Prostate gland (tissue), 2 donors: ENCODE measurements around the gene HPS4. TPM values are rescaled to one million over a fixed set of nuclear protein-coding genes. Genes with fewer than 3 reads are reported as not detected.

Source experiments
- DNase-seq: peaks from one replicate; pipeline ENCODE4 v3.0.0-alpha.2; 2019; ENCODE audit warnings: low spot score
- H3K27ac ChIP-seq, 2 donors: fragments of 200-600 bp; sonication (generic); 2 replicates each; pipeline ENCODE4 v1.5.1; 2017 to 2019
- H3K27me3 ChIP-seq: fragments of 200-600 bp; sonication (generic); replicated peaks from 2 replicates; pipeline ENCODE4 v1.5.1; 2019; ENCODE audit not compliant: insufficient read depth
- H3K36me3 ChIP-seq, 2 donors: fragments of 200-600 bp; sonication (generic); 1 replicate in 1 of 2; 2 replicates in 1 of 2; pipeline versions ENCODE4 v1.5.1 to v1.8.1; 2017 to 2019
- H3K4me1 ChIP-seq: fragments of 200-600 bp; sonication (generic); replicated peaks from 2 replicates; pipeline ENCODE4 v1.5.1; 2019
- H3K4me3 ChIP-seq, 2 donors: fragments of 200-600 bp; sonication (generic); 2 replicates each; pipeline ENCODE4 v1.5.1; 2017 to 2019
- H3K9me3 ChIP-seq: fragments of 200-600 bp; sonication (generic); 2 replicates; pipeline ENCODE4 v1.5.1; 2017
- POLR2A ChIP-seq: fragments of 450-650 bp; IDR thresholded peaks from one replicate; pipeline ENCODE4 v1.6.1; 2016; ENCODE audit warnings: antibody characterized with exemption, mild to moderate bottlenecking
- POLR2AphosphoS5 ChIP-seq: sonication (generic); formaldehyde crosslinking; IDR thresholded peaks from one replicate; pipeline ENCODE4 v1.6.1; 2017; ENCODE audit warnings: antibody characterized with exemption
- WGBS: methylation state at CpG from one replicate; pipeline ENCODE4 v1.1.5; 2018; 5-methylcytosine and 5-hydroxymethylcytosine counted together
- intact Hi-C: fragments of 100-400 bp; cut with DNase I; formaldehyde crosslinking; loops from one replicate; pipeline ENCODE4 v1.14.2; 2022
- total RNA-seq, 2 donors: library from RNA; depleted of rRNA; stranded (reverse); fragments of >200 nt; gene quantifications; one replicate each; pipeline ENCODE4 v1.1.0, GENCODE V29; 2016
- TF ChIP-seq, protein P1 (sequence below), 4 experiments: fragments of 200-600 bp in 2 of 4; fragments of 450-650 bp in 2 of 4; sonication (generic) in 2 of 4; IDR thresholded peaks; 1 replicate in 3 of 4; 2 replicates in 1 of 4; pipeline ENCODE4 v1.5.1; 2016 to 2019; ENCODE audit warnings: antibody characterized with exemption in 4 of 4, mild to moderate bottlenecking in 2 of 4, moderate library complexity in 2 of 4

The HPS4 gene
- total RNA-seq, 2 donors from 2014 or later: 25.3 to 83.9 TPM

DNA sequence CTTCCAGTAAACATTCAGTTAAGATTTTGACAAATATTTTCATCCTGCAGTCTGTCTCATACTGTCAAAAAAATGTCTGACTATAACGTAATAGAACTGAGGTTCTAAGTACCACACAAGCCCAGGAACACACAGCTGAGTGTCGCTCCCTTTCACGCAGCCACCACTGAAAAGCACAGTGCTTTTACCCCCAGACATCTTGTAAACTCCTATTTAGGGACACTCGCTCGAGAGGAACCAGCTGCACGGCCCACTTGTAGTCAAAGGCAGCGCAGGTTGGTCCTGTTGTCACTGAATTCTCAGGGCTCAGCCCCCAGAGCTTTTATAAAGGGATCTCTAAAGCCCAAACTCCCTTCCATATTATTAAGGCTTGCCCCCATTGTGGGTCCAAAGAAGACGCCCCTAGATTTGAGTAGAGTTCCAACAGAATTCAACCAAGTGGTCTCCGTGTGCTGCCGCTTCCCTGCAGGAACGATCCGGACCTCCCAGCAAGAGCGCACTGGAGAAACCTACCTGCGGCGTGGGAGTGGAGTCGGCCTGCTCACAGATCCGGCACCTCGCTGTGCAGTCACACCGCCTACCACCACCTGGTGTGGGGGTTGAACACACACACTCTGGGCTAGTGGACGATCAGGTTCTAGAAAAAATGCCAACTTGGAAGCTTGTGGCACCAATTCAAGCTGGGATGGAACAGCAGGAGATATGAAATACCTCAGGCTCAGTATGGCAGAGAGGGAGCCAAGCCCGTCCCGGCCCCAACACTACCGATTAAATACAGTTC lies 31.2 kb downstream of the HPS4 start:
- Histone ChIP-seq H3K4me1 (no peaks in the 10 kb centered on the region), H3K27ac (no peak overlapping the region), H3K27me3 (no peaks in the 10 kb centered on the region), H3K4me3 (no peak overlapping the region), H3K36me3 (no peaks in the 10 kb centered on the region), H3K9me3 (no peaks in the 10 kb centered on the region)
- intact Hi-C loops: no loop called here
- WGBS: 91% methylated on average over 23 of the region's 23 CpGs
- no peak for DNase-seq
- no peak for TF ChIP-seq POLR2AphosphoS5
- TF ChIP-seq, protein P1, sequence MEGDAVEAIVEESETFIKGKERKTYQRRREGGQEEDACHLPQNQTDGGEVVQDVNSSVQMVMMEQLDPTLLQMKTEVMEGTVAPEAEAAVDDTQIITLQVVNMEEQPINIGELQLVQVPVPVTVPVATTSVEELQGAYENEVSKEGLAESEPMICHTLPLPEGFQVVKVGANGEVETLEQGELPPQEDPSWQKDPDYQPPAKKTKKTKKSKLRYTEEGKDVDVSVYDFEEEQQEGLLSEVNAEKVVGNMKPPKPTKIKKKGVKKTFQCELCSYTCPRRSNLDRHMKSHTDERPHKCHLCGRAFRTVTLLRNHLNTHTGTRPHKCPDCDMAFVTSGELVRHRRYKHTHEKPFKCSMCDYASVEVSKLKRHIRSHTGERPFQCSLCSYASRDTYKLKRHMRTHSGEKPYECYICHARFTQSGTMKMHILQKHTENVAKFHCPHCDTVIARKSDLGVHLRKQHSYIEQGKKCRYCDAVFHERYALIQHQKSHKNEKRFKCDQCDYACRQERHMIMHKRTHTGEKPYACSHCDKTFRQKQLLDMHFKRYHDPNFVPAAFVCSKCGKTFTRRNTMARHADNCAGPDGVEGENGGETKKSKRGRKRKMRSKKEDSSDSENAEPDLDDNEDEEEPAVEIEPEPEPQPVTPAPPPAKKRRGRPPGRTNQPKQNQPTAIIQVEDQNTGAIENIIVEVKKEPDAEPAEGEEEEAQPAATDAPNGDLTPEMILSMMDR (IDR thresholded peaks at IDR 0.05): no peak
- TF ChIP-seq POLR2A: no peak

DNA sequence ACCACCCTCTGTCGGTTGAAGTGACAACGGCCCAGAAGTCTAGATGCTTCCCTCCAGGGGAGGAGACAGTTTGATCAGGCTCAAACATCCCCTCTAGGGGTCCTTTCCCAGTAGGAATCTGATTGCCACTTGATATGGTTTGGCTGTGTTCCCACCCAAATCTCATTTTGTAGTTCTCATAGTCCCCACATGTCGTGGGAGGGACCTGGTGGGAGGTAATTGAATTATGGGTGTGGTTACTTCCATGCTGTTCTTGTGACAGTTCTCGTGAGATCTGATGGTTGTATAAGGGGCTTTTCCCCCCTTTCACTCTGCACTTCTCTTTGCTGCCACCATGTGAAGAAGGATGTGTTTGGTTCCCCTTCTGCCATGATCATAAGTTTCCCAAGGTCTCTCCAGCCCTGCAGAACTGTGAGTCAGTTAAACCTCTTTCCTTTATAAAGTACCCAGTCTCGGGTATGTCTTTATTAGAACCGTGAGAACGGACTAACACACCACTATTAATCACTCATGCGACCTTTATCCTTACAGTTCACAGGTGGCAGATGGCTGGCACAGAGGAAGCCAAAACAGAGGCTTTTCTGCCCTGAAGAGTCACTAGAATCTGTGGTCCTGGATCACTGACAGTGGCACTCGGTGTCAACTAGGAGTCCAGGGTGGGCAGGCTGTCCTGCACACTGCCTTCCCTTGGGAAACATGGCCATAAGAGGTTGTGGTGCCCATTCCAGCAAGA lies 33.0 kb downstream of the HPS4 start:
- H3K4me1 ChIP-seq: no peaks in the 10 kb centered on the region
- TF ChIP-seq, protein P1 (IDR thresholded peaks at IDR 0.05): no peak
- no peak for TF ChIP-seq POLR2A
- no peak for TF ChIP-seq POLR2AphosphoS5
- H3K4me3 ChIP-seq: no peak overlapping the region
- no peak for DNase-seq
- no peaks in the 10 kb centered on the region for H3K27me3 ChIP-seq
- no peak overlapping the region for H3K27ac ChIP-seq
- 76% methylated on average over 9 of the region's 9 CpGs for WGBS
- H3K9me3 ChIP-seq: no peaks in the 10 kb centered on the region
- intact Hi-C loops: no loop called here
- H3K36me3 ChIP-seq: no peaks in the 10 kb centered on the region

DNA sequence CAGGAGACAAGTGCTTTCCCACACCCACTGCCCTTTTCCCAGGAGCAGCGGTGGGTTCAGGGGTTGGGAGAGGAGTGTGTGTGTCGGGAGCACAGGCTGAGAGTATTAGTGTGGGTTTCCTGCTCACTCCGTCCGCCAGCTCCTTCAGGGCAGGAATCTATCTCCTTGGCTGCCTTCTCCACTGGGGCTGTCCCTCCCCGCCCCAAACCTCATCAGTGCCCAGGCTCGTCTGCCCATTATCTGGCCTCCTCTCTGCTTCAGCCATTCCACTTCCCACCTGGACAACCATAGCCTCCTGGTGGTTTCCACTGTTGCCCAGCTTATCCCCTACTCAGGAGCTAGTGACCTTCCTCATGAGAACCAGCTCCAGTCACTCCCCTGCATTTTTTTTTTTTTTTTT lies 34.6 kb downstream of the HPS4 start:
- Histone ChIP-seq H3K36me3 (no peaks in the 10 kb centered on the region), H3K9me3 (no peaks in the 10 kb centered on the region), H3K4me1 (no peaks in the 10 kb centered on the region), H3K4me3 (no peak overlapping the region), H3K27me3 (no peaks in the 10 kb centered on the region), H3K27ac (no peak overlapping the region)
- intact Hi-C loops: no loop called here
- DNase-seq: no peak
- TF ChIP-seq, protein P1 (IDR thresholded peaks at IDR 0.05): no peak
- TF ChIP-seq POLR2A (no peak), POLR2AphosphoS5 (no peak)
- 52% methylated on average over 6 of the region's 6 CpGs for WGBS

DNA sequence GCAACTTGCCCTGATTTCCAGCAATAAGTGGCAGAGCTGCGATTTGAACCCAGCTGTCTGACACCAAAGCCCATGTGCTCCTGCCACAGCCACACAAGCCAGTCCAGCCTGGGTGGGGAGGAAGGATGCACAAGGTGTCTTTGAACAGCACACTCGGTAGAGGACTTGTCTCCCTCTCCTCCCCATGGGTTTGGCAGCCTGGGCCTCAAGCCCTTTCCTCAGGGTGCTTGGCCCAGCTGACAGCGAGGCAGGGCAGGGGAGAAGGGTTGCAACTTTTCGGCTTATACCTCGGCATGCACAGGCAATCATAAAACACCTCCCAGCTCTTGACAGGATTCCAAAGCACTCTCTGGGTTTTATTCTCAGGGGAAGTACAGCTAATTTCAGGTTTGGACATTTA lies 35.2 kb downstream of the HPS4 start:
- intact Hi-C loops: no loop called here
- TF ChIP-seq, protein P1 (IDR thresholded peaks at IDR 0.05): no peak
- TF ChIP-seq POLR2AphosphoS5 (no peak), POLR2A (no peak)
- no peaks in the 10 kb centered on the region for H3K9me3 ChIP-seq
- no peaks in the 10 kb centered on the region for H3K36me3 ChIP-seq
- H3K4me1 ChIP-seq: no peaks in the 10 kb centered on the region
- H3K27me3 ChIP-seq: no peaks in the 10 kb centered on the region
- no peak overlapping the region for H3K27ac ChIP-seq
- WGBS: 45% methylated on average over 5 of the region's 5 CpGs
- no peak overlapping the region for H3K4me3 ChIP-seq
- no peak for DNase-seq
